CMK (cell line): Measurements from ENCODE around the gene RPGR.

Experiments used
- DNase-seq: peaks from one replicate; pipeline ENCODE4 v3.0.0-alpha.2; 2010; ENCODE audit warnings: low read depth

The RPGR gene

DNA sequence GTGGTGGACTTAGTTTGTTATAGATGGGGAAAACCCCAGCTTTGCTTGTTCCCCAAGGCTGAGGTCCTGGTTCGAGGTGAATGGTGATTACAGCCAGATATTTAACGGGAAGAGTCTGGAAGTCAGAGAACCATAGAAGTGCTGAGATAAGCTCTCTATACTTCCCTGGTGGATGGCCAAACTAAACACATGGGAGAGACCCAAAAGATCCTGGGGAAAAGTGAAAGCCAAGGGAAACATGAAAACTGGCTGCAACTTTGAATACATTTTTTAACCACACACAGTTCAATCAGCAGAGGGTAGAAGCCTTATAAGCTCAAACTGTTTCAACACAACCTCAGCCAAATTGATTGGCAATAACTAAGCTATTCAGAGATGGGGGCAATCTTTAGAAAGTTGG, 77.3 kb downstream of the RPGR start:
- DNase-seq, result no peak

DNA sequence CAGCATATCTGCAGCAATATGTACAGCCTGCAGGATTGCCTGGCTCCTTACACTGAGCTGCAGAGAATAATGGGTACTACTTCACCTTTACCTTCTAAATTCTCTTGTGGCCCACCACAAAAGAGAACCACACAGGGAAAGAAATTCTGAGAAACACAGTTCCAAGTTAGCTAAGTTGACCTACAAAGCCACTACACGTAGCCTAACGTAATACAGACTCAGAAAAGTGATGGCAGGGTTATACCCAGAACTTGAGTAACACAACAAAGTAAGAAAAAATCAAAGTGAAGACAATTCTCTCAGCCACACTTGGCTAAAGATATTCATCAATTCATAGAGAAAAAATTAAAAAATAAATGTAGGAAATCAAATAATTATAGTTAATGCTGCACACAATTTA, 80.3 kb downstream of the RPGR start:
- no peak for DNase-seq

DNA sequence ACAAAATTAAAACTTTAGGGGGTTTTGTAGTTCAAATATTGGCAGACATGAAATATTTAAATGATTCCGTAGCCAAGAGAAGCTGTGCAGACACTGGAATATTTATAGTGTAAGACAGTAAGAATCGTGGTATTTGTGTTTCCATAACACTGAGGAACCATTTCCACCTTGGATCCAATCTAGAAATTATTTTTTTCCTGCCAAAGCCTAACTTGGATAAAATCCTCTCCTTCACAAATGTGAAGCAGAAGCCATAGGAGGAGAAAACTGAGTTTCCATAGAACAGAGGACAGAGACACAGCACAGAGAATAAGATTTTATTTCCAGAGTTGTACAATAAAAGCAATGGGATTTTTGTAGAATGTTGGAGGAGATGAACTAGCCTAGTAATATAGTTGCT, 86.8 kb downstream of the RPGR start:
- no peak for DNase-seq

DNA sequence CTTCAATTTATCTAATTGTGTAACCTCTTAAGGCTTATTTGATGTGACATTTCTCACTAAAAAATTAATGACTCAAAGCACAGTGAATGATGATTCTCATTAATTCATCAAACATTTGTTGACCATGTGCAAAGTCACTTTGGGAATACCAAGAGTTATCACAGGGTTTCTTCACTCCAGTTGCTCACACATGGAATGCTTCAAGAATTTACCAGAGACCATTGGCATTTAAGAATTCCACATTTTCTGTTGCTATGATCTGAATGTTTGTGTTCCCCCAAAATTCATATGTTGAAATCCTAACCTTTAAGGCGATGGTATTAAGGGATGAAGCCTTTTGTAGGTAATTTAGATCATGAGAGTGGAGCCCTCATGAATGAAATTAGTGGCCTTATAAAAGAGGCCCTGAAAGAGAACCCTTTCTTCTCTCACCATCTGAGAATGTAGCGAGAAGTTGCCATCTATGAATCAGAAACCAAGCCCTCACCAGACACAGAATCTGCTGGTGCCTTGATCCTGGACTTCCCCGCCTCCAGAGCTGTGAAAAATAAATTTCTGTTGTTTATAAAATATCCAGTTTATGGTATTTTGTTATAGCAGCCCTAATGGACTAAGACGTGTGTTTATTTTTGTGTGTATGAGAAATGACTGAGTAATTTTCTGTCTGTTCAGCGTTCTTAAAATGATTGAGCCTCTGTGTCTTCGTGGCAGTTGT, 90.3 kb downstream of the RPGR start:
- DNase-seq, result no peak

DNA sequence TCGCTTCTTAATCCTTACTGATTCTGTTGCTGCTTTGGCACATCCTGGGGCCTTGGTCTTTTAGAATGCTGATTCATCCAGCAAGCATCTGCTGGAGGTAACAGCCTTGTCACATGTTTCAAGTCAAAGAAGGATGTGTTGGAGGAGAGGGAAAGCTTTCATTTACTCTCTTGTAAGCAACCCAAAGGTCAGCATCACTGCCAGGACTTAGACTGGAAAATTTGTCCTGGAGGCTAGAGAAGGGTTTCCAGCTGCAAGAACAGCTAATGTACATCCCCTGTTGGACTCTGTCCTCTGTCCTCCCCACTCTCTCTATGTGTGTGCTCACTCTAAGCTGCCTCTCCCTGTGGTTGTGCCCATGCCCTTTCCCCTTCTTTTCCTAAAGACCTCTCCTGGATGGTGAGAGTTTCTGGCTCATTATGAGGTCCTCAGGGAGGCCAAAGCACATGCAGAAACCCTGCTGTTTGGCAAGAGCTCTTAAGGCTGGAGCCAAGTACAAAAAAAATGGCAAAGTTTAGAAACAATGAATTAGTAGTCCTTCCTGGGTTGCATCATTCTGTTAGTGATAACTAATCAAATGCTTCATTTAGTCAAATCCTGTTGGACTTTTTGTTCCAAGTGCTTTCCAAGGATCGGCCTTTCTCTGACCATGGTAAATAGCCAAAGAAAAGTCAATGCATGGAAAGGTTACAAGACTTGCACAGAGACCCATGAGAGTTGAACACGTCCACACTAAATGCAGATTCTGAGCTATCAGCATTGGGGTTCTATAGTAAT, 93.2 kb downstream of the RPGR start:
- no peak for DNase-seq

DNA sequence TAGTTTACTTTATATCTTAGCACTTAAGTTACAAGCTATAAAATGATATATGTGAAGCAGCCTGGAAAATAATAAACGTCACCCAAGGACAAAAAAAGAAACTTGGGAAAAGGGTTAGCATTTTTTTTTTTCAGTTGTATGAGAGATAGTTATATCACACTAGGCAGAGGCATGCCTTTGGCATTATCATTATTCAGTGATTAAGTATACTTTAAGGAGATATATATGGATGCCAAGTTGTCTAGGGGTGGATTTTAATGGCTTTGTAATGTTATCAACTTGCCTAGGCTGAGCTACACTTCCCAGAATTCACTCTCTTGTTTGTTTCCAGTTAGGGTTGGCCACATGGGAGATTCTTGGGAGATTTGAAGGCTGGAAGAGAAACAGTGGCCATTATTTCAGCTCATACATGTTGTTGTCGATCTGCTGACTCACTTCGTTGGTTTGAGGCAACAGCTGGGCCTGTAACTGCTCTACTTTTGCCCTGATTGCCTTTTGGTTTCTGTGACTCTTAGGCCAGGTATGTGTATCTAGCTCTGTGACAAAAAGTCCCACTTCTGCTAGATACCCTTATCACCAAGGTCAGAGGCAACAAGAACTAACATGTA, 95.1 kb downstream of the RPGR start:
- no peak for DNase-seq

DNA sequence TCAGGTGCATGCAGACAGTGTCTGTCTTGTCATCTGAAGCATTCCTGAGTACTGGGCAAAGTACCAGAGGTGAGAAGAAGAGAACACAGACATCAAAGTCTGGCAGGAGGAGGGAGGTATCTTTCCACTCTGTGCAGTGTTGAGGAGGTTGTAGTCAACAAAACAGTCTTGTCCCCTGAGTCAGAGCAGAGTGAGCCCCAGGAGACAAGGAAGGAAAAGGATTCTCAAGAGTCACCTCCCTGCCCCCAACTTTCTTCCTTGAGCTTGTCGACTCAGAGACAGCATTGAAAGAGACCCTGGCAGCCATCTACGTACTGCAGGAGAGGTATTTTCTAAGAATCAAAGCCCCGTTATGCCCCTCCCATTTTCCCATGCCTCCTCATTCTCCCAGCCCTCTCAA, 102.2 kb downstream of the RPGR start:
- no peak for DNase-seq

DNA sequence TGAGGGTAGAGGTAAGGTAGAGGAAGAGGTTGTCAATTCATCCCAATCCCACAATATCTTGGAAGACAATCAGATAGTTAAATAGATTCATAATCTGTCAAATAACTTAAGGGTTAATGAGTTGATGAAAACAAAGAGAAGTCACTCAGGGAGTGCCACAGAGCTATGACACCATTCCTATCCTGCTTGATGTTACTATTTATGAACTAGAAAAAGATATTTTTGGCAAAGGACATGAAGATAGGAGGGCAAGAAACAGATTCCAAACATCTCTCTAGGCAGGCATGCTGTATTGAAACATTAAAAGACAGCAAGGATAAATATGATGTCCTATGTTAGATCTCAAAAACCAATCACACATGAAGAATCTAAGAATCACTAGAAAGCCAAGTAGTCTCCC, 103.1 kb downstream of the RPGR start:
- no peak for DNase-seq

DNA sequence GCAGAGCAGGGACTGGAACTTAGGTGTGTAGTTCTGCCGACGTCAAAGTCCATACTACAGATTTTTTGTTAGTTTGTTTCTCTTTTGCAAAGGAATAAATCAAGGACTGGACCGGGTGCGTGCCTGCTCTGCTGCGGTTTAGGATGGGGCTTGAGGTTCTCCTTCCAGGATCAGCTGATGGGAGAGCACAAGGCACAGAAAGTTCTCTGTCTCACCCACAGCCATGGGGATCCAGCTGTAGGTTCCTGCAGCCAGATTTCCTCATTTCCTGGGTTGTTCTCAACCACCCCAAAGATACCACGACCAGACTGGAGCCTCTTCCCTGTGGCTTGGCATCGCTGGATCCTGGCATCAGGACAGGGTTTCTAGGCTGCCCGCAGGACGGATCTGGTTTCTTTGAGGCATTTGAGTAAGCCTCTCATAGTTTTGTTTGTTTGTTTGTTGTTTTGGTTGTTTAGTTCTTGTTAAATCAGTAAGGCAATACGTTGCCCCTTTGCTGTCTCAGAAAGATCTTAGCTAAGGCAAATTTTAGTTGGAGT, 105.8 kb downstream of the RPGR start:
- no peak for DNase-seq

DNA sequence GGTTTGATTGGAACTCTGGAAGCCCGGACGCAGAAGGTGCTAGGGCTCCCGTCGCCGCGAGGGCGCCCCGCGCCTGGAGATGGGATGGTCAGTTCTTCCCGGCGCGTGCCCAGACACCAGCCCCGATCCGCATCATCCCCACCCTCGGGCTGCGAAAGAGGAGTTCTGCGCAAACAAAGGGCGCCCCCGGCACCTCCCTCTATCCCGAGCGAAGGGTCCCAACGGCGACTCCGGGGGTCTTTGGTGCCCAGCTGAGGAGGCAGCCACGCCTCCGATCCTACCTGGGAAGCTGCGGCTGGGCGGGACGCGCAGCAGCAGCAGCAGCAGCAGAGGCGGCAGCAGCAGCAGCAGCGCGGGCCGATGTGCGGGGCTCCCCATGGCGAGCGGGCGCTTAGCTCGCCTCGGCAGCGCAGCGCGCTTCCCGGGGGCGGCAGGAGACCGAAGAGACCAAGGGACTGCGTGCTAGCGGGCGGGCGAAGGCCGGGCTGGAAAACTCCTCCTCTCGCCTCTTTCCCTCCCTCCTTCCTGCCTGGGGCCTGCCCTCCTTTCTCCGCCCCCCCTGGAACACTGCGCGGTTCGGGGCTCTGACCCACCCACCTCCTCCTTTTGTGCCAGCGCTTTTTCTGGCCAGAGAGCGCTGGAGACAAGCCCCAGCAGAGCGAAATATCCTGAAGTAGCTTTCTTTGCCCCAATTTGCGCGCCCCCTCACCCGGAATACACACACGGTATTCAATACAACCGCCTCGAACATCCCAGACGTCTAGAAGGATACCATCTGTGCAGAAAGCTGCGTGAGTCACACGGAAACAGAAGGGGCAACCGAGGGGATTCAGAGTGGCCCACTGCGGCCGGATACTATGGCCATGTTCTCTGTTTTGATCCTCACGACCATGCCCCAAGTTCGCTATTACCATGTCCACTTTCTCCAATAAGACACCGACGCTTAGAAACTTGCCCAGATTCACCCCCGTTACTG, 106.6 kb downstream of the RPGR start, which contains the start of gene SRPX:
Gene SRPX, minus strand, starts transcription at position 457 of the 976 bp plus-strand sequence. Its CDS starts 79 bp downstream, at position 378.
- DNase-seq, result no peak

DNA sequence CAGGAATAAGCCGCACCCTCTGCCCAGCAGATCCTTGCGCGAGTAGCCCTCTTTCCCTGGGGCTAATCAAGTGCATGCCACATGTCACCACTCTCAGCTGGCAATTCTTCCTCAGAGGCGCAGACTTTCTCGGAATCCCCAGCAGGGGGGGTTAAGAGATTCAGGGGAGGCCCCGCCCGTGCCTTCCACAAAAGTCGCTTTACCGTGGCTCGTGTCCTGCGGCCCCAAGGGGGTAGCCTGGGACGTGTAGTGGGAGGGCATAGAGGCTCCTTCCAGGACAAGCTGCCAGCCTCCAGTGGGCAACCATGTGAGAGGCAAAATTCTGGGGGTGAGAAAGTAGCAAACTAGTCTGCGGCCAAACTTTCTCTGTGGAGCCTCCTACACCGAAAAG, 107.3 kb downstream of the RPGR start:
- DNase-seq, result no peak
